Tibial nerve (tissue), 4 donors: ENCODE results near the gene B3GNT9.

Experiments
- EP300 ChIP-seq, 2 donors: sonication (generic); formaldehyde crosslinking; IDR thresholded peaks; one replicate each; pipeline ENCODE4 v1.6.1; 2017; ENCODE audit warnings: antibody characterized with exemption in 2 of 2, mild to moderate bottlenecking in 1 of 2
- POLR2A ChIP-seq, 2 donors: fragments of 450-650 bp; IDR thresholded peaks; one replicate each; pipeline ENCODE4 v1.6.1; 2017; ENCODE audit warnings: antibody characterized with exemption in 2 of 2, mild to moderate bottlenecking in 2 of 2, moderate library complexity in 2 of 2
- TF ChIP-seq, protein P1 (sequence below), 5 experiments: fragments of 200-600 bp in 3 of 5; fragments of 450-650 bp in 2 of 5; sonication (generic) in 3 of 5; IDR thresholded peaks; one replicate each; pipeline ENCODE4 v1.5.1; 2016 to 2019; ENCODE audit warnings: antibody characterized with exemption in 5 of 5, mild to moderate bottlenecking in 3 of 5, moderate library complexity in 2 of 5

DNA sequence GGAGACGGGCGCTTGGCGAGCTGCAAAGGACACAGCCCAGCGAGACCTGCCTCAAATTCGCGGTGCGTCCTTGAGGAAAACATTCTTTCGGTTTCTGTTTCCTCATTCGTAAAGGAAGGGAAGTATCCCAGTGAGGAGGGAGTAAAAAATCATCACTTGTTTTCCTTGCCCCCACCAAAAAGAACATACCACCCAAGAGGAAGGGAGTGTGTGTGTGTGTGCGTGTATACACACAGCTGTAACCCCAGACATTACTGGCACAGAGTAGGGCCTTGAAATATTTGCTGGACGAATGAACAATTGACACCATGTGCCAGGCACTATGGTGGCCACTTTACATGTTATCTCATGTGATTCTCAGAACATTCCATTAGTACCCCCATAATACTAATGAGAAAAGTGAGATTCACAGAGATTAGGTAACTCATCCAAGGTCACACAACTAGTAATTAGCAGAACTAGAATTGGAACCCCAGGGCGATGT lies 34.9 kb upstream of the B3GNT9 start:
- TF ChIP-seq POLR2A (IDR thresholded peaks at IDR 0.05) (no peak), EP300 (IDR thresholded peaks at IDR 0.05) (no peak)
- TF ChIP-seq, protein P1, sequence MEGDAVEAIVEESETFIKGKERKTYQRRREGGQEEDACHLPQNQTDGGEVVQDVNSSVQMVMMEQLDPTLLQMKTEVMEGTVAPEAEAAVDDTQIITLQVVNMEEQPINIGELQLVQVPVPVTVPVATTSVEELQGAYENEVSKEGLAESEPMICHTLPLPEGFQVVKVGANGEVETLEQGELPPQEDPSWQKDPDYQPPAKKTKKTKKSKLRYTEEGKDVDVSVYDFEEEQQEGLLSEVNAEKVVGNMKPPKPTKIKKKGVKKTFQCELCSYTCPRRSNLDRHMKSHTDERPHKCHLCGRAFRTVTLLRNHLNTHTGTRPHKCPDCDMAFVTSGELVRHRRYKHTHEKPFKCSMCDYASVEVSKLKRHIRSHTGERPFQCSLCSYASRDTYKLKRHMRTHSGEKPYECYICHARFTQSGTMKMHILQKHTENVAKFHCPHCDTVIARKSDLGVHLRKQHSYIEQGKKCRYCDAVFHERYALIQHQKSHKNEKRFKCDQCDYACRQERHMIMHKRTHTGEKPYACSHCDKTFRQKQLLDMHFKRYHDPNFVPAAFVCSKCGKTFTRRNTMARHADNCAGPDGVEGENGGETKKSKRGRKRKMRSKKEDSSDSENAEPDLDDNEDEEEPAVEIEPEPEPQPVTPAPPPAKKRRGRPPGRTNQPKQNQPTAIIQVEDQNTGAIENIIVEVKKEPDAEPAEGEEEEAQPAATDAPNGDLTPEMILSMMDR (IDR thresholded peaks at IDR 0.05), result peak in 1 of 5 experiments; percentile 14
